Ureter (tissue), 1 donor: Measurements from ENCODE around the gene SPRR1A. TPM values are rescaled to one million over a fixed set of nuclear protein-coding genes. Genes with fewer than 3 reads are reported as not detected.
A peak's percentile ranks its signal among the peaks of the same experiment; 100 is the strongest.

Experiments used
- DNase-seq: peaks from one replicate; pipeline ENCODE4 v3.0.0-alpha.2; 2020; ENCODE audit warnings: low spot score
- total RNA-seq: library from RNA; stranded (reverse); gene quantifications from one replicate; pipeline ENCODE4 v1.2.4, GENCODE V29; 2023
- donor health status: DM: yes; HTN: yes; CAD: no.

Gene SPRR1A, protein sequence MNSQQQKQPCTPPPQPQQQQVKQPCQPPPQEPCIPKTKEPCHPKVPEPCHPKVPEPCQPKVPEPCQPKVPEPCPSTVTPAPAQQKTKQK
- 13.8 TPM for total RNA-seq

DNA sequence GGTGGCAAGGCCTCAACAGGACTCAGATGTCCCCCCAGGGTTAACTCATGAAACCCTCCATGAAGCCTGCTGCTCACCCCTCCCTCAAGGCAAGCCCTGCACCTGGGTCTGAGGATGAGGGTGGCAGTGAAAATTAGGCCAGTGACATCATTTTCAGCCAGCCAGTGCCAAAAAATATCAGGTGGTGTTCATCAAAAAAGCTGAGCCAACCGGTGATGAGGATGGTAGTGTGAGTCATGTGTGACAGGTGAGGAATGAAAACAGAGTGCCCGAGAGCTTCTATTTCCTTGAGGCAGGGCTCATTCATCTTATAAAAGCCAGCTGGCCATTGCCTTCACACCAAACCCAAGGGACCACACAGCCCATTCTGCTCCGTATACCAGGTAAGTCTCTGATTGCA lies at the start of gene SPRR1A:
SPRR1A (plus strand) TSS at position 339 of the 400 bp plus-strand sequence. CDS start 1,150 bp downstream, outside the sequence.
- DNase-seq: peak; percentile 61

DNA sequence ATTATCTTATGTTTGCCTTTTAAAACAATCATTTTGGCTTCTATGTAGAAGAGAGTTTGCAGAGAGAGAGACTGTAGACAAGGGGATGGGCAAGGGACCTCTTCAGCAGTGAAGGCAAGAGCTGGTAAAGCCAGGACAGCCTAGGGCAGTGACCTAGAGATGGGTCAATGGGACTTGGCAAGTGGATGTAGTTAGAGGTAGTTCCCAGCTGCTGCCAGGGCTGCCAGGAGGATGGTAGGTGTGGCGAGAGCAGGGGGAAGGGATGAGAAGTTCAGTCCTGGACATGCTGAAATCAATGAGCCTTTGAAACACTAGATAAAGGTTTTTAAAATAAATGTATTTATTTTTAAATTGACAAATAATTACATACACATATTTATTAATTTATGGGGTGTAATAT lies 43.3 kb upstream of the SPRR1A start:
- no peak for DNase-seq

DNA sequence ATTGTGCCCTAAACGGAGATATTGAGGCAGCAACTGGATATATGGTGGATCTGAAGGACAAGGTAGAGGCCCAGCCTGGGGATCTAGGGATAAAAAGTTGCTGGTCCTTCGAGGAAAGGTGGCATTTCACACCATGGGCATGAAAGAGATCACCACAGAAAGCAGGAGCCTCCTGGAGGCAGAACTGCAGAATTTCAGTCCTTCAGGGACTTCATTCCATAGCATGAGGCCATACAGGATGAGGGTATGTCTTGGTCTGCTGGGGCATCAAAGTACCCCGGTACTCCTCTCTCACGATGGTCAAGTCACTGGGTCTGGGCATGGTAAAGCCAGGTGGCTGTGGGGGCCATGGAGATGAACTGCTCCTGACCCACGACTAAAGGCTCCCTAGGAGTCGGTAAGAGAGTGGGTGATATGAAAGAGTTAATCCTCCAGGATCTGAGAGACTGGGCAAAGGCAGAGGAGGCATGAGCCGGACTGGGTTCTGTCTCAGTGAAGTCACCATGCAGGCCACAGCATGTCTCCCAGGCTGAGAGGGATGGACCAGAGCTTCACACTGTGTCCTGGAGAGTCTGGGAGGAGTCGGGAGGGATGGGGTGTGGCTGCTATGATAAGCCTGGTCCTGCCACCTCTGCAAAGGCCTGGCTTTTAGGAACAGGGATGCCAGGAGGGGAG lies 42.7 kb upstream of the SPRR1A start:
- DNase-seq: no peak

DNA sequence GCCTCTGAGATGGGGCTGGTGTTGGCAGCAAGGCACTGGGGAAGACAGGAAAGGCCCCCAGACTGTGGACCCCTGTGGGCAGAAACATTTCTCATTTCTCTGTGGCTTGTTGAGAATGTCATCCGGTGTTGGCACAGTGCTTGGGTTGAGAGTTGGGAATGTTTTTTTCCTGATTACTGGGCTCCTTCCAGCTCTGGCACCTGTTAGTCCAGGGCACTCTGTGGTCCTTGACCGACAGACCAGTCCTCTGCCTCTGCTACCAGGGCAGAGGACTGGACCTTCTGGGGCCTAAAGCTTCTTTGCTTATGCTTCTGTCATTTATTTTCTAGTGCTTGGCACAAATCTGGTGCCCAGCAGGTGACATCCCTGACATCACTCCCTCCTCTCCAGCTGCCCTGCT lies 41.7 kb upstream of the SPRR1A start:
- no peak for DNase-seq

DNA sequence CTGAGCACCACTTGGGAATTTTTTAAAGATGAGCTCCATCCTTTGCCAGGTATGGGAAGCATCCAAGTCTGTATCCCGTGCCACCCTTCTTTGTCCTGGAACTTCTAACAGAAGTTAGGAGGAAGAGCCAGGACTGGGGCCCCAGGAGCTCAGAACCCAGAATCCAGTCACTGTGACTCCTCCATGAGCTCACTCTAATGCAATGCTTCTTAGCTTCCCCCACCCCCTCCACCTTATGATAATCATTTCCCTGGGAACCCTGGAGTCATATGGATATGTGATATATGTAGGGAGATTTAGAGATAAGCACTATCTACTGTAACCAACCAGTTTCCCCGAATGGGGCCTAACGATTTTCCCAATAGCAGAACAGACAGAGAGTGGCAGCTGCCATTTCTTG lies 37.6 kb upstream of the SPRR1A start:
- no peak for DNase-seq

DNA sequence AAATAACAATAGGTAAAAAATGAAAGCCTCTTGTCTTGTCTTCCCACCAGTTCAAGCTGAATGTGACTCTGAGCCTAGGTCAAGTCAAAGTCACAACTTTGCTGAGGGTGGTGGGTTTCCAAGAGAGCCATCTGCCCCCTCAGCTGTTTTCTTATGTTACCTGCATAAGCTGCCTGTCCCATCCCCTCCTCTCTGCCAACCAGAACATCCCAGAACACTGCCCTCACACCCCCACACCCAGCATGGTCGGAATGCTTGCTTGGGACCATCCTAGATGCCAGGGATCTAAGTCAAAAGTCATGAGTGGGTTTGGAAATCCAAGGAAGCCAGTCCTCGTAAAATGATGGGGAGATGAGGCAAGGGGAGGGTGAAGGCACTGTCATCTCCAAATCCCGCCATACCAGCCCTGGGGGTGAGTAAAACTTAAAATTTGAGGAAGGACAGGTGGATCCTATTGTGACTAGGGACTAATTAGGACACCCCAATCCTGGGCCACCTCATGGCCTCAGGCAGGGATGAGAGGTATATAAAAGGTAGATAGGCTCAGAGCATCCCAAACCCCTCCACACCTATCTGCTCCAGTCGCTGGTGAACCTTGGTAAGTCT lies 37.1 kb upstream of the SPRR1A start, which contains the start of gene SPRR5:
SPRR5 (plus strand) TSS at position 556 of the 606 bp plus-strand sequence. CDS start 1,349 bp downstream, outside the sequence.
- DNase-seq: no peak

DNA sequence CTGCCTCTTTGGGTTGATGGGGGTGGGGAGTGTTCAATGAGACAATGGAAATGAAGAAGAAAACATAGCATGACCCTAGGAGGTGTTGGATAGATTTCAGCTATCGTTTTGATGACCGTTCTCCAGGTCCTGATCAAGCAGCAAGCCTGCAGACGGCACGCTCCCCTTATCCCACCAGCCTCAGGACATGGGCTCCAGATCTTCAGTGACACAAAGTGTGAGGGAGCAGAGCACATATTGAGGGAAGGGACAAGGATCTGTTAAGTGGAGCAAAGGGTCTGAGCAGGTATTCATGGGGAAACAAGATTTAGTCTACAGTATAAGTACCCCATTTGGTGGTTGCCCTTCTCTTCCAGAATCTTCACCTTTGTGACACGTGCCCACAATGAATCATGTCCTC lies 32.2 kb upstream of the SPRR1A start:
- DNase-seq: no peak

DNA sequence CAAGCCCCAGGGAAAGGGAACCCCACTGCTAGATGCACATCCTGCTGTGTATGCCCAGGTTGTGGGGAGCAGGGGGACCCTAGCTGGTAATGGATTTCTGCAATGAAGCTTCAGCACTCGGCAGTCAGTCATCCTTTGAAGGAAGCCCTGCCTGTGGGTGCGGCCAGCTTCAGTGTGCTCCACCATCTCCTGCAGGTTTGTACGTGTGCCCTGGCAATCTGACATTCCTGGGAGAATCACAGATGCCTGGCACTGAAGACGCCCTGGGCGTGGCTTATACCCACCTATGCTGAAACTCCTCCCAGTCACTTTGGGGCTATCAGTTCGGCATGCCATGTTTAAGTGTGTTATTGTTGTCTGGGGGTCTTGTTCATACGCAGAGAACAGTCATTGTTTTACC lies 30.1 kb upstream of the SPRR1A start:
- peak; percentile 52 for DNase-seq

DNA sequence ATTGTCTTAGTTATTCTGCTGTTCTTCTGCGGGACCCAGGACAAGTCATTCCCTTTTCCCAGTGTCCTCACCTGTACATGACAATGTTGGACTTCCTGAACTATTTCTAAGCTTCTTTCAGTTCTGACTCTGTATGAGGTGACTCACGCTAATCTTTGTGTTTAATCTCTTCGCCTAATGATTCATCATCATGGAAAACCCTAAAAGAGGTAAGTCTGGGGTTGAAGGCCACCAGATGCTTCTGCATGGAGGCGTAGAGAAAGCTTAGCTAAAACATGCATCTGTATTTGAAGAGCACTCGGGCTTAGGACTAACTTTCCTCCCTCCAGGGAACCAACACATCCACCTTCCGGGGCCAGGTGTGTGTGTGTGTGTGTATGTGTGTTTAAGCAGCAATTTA lies 29.4 kb upstream of the SPRR1A start:
- DNase-seq: no peak

DNA sequence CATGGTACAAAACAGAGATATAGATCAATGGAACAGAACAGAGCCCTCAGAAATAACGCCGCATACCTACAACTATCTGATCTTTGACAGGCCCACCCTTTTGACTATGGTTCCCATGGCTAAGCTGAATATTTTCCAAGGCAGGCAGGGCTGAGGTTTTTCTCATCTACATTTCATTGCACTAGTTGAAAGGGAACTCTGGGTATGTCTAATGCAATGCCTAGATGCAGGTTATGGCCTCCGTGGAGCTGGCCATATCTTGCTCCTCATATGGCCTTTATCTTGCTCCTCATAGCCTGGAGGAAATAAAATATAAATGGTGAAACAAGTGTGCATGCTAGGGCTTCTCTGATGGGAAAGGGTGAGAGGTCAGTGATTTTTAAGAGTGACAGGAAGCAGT lies 26.3 kb upstream of the SPRR1A start:
- no peak for DNase-seq

DNA sequence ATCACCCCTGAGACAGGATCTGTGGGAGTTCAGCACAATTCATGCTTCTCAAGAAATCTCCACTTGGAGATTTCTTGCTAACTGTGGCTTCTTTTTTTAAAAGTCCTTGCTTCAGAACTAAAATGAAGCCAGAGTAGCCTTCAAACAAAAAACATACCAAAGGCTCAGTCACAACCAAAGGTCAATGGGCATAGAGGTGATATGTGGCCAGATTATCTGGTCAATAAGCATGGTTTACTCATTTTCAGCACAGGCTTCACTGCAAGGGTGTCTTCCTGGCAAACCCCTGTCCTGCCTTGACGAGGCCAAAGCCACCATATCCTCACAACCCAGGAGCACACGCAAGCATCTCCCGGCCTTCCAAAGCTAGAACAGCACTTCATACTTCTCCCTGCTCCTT lies 24.6 kb upstream of the SPRR1A start:
- DNase-seq: no peak

DNA sequence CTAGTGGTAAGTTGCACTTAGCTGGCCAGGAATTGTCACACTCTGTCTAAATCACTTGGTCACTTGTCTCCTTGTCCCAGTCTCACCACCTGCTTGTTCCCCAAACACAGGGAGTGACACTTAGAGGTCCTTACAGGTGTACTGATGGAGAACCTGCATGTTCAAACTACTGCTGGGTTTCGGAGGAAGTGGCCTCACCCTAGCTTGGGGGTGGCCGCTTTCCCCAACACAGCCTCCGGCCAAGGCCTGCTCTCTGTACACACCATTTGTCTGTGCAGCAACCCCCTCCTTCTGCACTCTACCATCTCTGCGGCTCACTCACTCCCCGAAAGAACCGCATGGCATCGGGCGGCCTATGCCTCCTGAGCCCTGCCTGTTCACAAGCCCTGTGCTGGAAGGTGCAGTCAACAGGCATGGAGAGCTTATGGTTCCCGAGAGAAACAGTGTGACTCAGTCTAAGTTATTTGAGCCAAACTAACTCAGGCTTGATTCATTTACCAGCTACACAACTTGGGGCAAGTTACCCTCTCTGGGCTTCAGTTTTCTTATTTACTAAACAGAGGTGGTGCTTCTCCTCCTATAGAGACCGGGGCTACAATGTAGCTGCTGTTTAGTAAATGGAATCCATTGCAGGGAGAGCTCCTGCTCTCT lies 24.0 kb upstream of the SPRR1A start:
- no peak for DNase-seq

DNA sequence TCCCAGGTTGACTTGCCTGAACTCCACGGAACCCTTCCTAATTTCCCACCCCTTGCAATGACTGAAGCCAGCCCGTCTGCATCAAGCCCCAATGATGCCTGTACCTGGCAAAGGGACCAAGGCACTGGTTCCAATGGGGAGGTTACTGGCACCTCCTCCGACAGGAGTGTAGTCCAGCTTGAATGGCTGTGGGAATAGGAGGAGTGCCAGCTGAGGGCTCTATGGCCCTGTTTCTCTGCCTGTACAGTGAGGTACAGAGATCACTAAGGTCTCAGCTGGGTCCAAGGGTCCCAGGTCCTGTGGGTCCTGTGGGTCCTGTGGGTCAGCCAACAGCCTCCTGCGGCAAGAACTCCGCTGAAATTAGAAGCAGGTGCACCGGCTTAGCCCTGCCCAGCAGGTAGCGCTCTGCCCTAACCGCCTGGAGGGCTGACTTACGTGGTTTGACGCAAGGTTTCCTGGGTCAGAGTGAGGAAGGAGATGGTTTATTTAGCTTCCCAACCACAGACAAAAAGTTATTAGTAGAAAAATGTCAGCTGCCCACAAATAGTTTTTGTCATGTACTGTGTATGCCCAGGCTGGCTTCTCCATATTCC lies 23.3 kb upstream of the SPRR1A start:
- no peak for DNase-seq

DNA sequence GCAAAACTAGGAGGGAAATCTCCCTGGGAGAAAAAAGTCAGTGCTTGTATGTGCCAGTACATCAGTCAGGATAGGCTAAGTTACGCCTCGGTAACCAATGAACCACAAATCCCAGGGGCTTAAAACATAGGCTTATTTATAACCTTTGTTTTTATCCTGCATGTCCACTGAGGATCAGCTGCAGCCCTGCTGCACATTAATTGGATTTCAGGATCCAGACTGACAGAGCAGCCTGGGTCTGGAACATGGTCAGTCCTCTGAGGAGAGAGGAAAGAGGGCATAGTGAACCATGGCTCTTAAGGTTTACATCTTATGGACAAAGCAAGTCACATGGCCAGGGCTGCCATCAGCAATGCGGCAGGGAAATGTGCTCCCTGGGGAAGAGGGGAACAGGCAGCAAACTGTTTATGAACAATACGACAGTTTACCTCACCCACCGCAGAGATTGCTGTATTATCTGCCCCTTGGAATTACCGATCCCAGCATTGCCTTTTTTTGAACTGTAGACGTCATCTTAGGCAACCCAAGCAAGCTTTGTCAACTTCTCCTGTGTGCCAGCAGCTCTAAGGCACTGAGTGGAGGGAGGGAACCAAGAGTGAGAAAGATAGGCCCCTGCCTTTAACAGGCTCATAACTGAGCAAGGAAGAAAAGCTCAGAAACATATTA lies 22.5 kb upstream of the SPRR1A start:
- no peak for DNase-seq

DNA sequence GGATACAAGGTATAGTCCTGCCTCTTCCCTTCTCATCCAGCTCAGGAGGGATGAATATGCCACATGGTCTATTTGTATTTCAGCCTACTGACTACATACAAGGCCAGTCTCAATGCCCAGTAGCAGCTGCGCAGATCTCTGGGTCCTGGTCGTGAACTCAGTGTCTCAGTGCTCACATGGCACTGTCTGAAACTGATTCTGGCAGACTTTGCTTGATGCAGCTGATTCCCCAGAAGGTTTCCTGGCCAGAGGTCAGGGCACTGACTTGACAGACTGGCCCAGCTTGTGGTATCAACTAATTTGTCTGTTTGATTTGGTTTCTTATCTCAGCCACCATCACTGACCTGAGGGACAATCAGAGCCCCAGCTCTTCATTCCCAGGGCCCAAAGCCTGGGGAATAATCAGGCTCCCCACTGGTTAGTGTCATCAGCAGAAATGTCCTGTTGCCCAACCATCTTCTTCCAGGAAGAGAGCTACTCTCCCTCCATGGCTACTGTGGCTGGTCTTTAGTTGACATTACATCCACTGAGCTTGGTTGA lies 20.9 kb upstream of the SPRR1A start:
- no peak for DNase-seq

DNA sequence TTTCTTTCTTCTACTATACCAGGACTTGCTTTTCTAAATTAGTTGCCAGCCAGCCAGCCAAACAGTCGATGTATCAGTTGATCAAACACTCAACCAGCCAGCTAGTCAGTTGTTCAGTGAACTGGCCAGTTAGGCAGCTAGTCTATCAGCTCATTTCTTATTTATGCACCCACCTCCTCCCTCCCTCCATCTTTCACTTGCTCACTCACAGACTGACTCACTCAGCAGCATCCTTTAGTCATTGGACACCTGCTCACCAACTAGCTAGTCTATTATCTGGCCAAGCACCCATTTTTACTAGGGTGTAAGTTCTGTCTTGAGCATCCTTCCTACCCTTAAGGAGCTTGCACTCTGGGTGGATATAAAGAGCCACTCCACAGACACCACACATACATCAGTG lies 19.3 kb upstream of the SPRR1A start:
- no peak for DNase-seq

DNA sequence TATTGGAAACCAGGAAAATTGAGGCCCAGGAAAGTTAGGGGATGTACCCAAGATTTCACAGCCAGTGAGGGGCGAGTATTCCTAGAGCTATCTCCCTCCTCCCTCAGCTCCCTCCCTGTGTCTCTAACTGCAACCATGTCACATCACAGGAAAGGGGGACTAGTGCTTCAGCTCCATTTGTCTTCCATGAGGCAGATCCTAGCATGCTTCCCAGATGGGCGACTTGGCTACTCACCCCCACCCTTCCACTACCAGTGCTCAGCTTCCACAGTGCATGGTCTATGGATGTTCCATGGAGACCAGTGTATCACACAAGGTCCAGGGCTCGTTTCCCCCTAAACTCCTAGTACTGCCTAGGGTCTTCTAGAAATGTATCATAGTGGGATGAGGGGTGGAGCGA lies 18.0 kb upstream of the SPRR1A start:
- no peak for DNase-seq

DNA sequence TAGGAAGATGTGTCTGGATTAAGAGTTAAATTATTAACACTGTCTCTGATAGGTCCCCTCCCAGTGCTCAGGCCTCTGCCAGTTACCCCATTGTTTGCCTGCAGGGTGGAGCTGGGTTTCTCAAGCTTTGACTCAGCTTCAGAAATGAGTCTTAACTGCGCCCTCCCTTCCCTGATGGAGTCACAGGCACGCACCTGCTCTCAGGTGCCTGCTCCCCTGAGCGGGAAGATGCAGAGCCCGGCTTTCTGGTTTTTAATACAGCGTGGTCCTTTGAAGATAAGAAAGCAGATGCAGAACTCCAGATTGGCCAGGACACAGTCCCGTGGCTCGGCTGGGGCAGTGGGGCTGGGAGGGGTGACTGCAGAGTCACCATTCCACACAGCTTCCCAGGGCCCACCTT lies 16.7 kb upstream of the SPRR1A start:
- DNase-seq: peak; percentile 56

DNA sequence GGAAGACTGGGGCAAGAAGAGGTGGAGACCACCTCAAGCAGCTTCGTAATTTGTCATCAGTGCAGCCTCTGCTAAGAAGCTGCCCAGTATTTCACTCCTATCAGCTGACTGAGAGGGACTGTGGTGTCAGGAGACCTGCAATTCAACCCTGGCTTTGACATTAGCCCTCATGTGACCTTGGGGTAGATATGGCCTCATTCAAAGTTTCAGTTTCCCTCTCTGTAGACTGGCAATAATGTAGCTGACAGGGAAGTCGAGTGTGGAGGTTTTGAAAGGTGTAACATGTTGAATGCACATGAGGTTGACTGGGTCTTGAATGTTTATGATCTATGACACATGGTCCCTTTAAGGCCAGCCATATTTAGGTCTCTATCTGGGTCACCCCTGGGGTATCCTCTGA lies 15.6 kb upstream of the SPRR1A start:
- no peak for DNase-seq

DNA sequence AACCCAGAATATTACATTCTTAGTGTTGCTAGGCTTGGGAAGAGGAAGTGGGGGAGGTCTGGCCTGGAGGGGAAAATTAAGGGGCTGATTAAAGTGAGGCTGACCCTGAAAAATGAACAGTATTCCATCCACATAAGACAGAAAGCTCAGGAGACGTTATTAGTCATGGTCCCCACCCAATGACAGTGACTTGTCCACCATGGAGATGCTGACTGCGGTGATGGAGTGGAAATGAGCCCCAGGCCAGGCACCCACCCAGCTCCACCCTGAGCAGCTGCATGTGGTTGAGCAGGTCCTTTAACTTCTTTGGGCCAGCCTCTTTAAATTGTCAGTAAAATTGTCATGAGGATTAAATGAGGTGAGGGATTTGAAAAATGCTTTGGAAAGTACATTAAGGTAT lies 14.8 kb upstream of the SPRR1A start:
- DNase-seq: no peak

DNA sequence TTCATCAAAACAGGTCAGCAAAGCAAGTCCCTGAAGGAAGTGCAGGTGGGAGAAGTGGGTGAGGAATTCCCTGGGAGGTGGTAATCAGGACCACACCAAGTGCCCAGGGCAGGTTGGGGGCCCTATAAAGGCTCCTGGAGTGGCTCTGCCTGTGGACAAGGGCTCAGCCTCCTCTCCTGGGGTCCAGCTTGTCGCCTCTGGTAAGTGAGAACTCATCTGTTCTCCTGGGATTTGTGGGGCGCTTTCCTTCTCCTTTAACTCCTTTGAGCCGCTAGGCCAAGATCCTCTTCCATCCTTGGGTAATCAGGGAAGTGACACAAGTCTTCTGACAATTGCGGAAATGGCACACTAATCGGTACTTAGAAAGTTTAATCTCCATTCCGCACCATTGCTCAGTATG lies 13.4 kb upstream of the SPRR1A start, which contains the start of gene SPRR4:
SPRR4 (plus strand) TSS at position 154 of the 400 bp plus-strand sequence. CDS start 1,243 bp downstream, outside the sequence.
- DNase-seq: no peak
